Measurements from ENCODE around the gene ATP6V0E1. TPM values are rescaled to one million over a fixed set of nuclear protein-coding genes. Genes with fewer than 3 reads are reported as not detected.

ATP6V0E1 gene
- total RNA-seq, 2 experiments from 2014 or later: 122 to 129 TPM

- Mint-ChIP-seq H3K4me1 (ENCODE audit: low read depth) (peaks cover 27% of the 10 kb centered on the region), H3K36me3 (ENCODE audit: low read depth) (peaks cover 35% of the 10 kb centered on the region), H3K9me3 (ENCODE audit: insufficient read depth) (no peaks in the 10 kb centered on the region), H3K27ac (peak overlapping the region; percentile 99), H3K27me3 (ENCODE audit: low read depth) (no peaks in the 10 kb centered on the region), H3K4me3 (peak overlapping the region; percentile 99)
- POLR2A ChIA-PET: interaction anchor here (0.6 to 2.0 kb wide), 34 partner anchors 10 to 1881 kb away, joined by 3 to 36 read pairs (median 4); partner anchors contain the start of genes BNIP1, RPL26L1 and STC2
- DNase-seq: peak; percentile 84
- ATAC-seq: peak; percentile 80
- CTCF ChIA-PET: interaction anchor here (0.6 to 3.1 kb wide), 29 partner anchors 11 to 347 kb away, joined by 3 to 25 read pairs (median 4); partner anchors contain the start of genes BNIP1 and RPL26L1
These were observed 828 bp downstream of the ATP6V0E1 start for GRCh38 chr5:172984244-172984953.

DNA sequence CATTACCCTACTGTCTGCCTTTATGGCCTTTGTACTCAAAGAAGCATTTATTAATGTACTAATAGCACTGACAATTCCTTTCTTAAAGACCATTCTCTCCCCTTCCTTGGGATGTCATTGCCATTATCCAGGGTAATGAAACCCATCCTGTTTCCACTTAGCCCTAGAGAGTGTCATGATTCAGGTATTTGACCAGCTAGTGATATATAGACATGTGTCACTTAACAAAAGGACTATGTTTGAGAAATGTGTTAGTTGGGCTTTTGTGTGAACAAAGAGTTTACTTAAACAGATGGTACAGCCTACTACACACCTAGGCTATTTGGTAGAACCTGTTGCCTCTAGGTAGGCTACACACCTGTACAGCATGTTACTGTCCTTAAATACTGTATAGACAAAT is 2.0 kb downstream of the ATP6V0E1 start:
- peaks cover 27% of the 10 kb centered on the region for H3K4me1 Mint-ChIP-seq (ENCODE audit: low read depth)
- H3K27me3 Mint-ChIP-seq (ENCODE audit: low read depth): no peaks in the 10 kb centered on the region
- ChIA-PET CTCF (interaction anchor here (1.0 to 1.2 kb wide), 2 partner anchors 26 to 308 kb away, joined by 3 read pairs; partner anchors contain the start of gene RPL26L1), POLR2A (no interaction called here)
- H3K9me3 Mint-ChIP-seq (ENCODE audit: insufficient read depth): no peaks in the 10 kb centered on the region
- DNase-seq: no peak
- peaks cover 35% of the 10 kb centered on the region for H3K36me3 Mint-ChIP-seq (ENCODE audit: low read depth)
- H3K27ac Mint-ChIP-seq: peak overlapping the region; percentile 6
- ATAC-seq: no peak
- peak overlapping the region; percentile 69 for H3K4me3 Mint-ChIP-seq

GRCh38 chr5:172988276-172988675 is 4.7 kb downstream of the ATP6V0E1 start:
- CTCF ChIA-PET: interaction anchor here (0.7 kb wide), 1 partner anchor 123 kb away, joined by 3 read pairs; no protein-coding TSS in a partner anchor
- Mint-ChIP-seq H3K4me1 (ENCODE audit: low read depth) (peaks cover 37% of the 10 kb centered on the region), H3K4me3 (no peak overlapping the region), H3K27ac (no peak overlapping the region), H3K27me3 (ENCODE audit: low read depth) (no peaks in the 10 kb centered on the region), H3K36me3 (ENCODE audit: low read depth) (peaks cover 51% of the 10 kb centered on the region), H3K9me3 (ENCODE audit: insufficient read depth) (no peaks in the 10 kb centered on the region)
- DNase-seq: no peak
- ATAC-seq: no peak
- POLR2A ChIA-PET: no interaction called here

GRCh38 chr5:172990776-172991175 is 7.2 kb downstream of the ATP6V0E1 start:
- CTCF ChIA-PET: no interaction called here
- POLR2A ChIA-PET: no interaction called here
- no peak overlapping the region for H3K27ac Mint-ChIP-seq
- no peaks in the 10 kb centered on the region for H3K27me3 Mint-ChIP-seq (ENCODE audit: low read depth)
- no peaks in the 10 kb centered on the region for H3K9me3 Mint-ChIP-seq (ENCODE audit: insufficient read depth)
- H3K36me3 Mint-ChIP-seq (ENCODE audit: low read depth): peaks cover 53% of the 10 kb centered on the region
- ATAC-seq (no peak), DNase-seq (no peak)
- peaks cover 30% of the 10 kb centered on the region for H3K4me1 Mint-ChIP-seq (ENCODE audit: low read depth)
- H3K4me3 Mint-ChIP-seq: no peak overlapping the region

GRCh38 chr5:172994405-172994804 is 10.8 kb downstream of the ATP6V0E1 start:
- ChIA-PET POLR2A (interaction anchor here (2.4 kb wide), 1 partner anchor 10 kb away, joined by 17 read pairs; the partner anchor contains the start of gene ATP6V0E1), CTCF (interaction anchor here (1.1 to 1.4 kb wide), 2 partner anchors 21 to 41 kb away, joined by 3 read pairs; no protein-coding TSS in a partner anchor)
- ATAC-seq (no peak), DNase-seq (no peak)
- Mint-ChIP-seq H3K9me3 (ENCODE audit: insufficient read depth) (no peaks in the 10 kb centered on the region), H3K36me3 (ENCODE audit: low read depth) (peaks cover 46% of the 10 kb centered on the region), H3K27me3 (ENCODE audit: low read depth) (no peaks in the 10 kb centered on the region), H3K4me3 (no peak overlapping the region), H3K4me1 (ENCODE audit: low read depth) (peaks cover 19% of the 10 kb centered on the region), H3K27ac (no peak overlapping the region)

DNA sequence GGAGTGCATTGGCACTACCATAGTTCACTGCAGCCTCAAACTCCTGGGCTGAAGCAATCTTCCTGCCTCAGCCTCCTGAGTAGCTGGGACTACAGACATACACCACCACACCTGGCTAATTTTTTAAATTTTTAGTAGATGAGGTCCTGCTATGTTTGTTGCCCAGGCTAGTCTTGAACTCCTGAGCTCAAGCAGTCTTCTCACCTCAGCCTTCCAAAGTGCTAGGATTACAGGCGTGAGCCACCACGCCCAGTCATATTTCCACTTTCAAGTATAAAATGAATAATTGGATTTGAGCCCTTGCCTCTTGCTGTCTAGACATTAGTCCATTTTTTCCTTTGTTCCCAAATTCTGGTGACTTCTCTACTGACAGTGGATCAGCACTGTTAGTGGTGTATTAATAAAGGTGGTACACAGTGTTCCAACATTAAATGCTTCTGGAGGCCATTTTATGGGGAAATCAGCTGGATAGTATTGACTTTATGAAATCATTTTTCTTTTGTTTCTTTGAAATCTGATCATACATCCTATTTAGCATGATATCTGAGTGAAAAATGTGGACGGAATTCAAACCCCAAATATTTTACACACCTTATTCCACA is 15.9 kb downstream of the ATP6V0E1 start:
- no peak for ATAC-seq
- ChIA-PET CTCF (interaction anchor here (1.2 to 1.3 kb wide), 3 partner anchors 15 to 332 kb away, joined by 3 read pairs; no protein-coding TSS in a partner anchor), POLR2A (interaction anchor here (0.8 kb wide), 1 partner anchor 15 kb away, joined by 3 read pairs; no protein-coding TSS in a partner anchor)

DNA sequence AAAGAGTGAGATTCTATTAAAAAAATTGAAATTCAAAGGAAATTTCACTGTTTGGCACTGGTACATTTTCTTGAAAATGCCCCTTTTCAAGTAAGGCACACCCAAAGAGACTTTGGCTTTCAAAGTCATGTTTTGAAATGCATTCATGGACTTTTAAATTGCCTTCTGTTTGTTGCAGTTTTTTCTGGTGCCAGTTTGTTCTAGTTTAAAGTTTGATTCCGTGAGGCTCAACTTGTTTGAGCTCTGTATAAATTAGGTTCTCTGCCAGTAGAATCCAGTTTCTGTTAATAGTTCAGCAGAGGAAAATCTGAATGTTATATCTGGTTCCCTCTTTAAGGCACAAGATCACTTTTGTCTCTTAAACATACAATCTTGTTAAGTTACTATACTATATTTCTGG is 16.4 kb downstream of the ATP6V0E1 start:
- CTCF ChIA-PET: interaction anchor here (1.2 to 1.3 kb wide), 3 partner anchors 15 to 332 kb away, joined by 3 read pairs; no protein-coding TSS in a partner anchor
- H3K27ac Mint-ChIP-seq: no peak overlapping the region
- H3K4me1 Mint-ChIP-seq (ENCODE audit: low read depth): peaks cover 39% of the 10 kb centered on the region

More for the DNA sequence above, 15.9 kb downstream of the ATP6V0E1 start:
- Mint-ChIP-seq H3K4me3 (no peak overlapping the region), H3K36me3 (ENCODE audit: low read depth) (peaks cover 32% of the 10 kb centered on the region), H3K27ac (no peak overlapping the region), H3K27me3 (ENCODE audit: low read depth) (no peaks in the 10 kb centered on the region), H3K9me3 (ENCODE audit: insufficient read depth) (no peaks in the 10 kb centered on the region), H3K4me1 (ENCODE audit: low read depth) (peaks cover 37% of the 10 kb centered on the region)
- no peak for DNase-seq

GRCh38 chr5:173001229-173001841 is 17.8 kb downstream of the ATP6V0E1 start:
- CTCF ChIA-PET: interaction anchor here (1.0 kb wide), 1 partner anchor 17 kb away, joined by 4 read pairs; the partner anchor contains the start of gene ATP6V0E1
- POLR2A ChIA-PET: no interaction called here
- no peaks in the 10 kb centered on the region for H3K27me3 Mint-ChIP-seq (ENCODE audit: low read depth)
- H3K4me3 Mint-ChIP-seq: peak overlapping the region; percentile 27
- H3K9me3 Mint-ChIP-seq (ENCODE audit: insufficient read depth): no peaks in the 10 kb centered on the region
- peak; percentile 46 for DNase-seq
- H3K36me3 Mint-ChIP-seq (ENCODE audit: low read depth): peaks cover 22% of the 10 kb centered on the region
- H3K27ac Mint-ChIP-seq: peak overlapping the region; percentile 37
- peak; percentile 74 for ATAC-seq
- peaks cover 39% of the 10 kb centered on the region for H3K4me1 Mint-ChIP-seq (ENCODE audit: low read depth)

More for the DNA sequence above, 16.4 kb downstream of the ATP6V0E1 start:
- Mint-ChIP-seq H3K27me3 (ENCODE audit: low read depth) (no peaks in the 10 kb centered on the region), H3K9me3 (ENCODE audit: insufficient read depth) (no peaks in the 10 kb centered on the region), H3K4me3 (no peak overlapping the region), H3K36me3 (ENCODE audit: low read depth) (peaks cover 32% of the 10 kb centered on the region)
- ATAC-seq: no peak
- POLR2A ChIA-PET: interaction anchor here (0.8 kb wide), 1 partner anchor 16 kb away, joined by 3 read pairs; no protein-coding TSS in a partner anchor
- DNase-seq: no peak

DNA sequence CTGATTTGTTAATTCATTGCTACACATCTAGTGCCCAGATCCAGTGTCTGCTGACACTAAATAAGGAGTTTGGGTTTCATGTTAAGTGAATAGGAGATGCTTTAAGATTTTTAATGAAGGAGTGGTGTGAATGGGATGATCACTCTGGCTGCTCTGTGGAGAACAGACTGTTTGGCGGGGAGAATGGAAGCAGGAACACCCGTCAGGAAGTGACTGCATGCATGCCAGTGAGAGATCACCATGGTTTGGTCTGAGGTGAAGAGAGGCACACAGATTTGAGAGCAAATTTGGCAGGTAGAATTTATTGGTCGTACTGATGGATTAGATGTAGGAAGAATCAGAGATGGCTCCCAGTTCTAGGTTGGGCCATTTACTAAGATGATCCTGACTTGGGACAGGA is 19.8 kb downstream of the ATP6V0E1 start:
- H3K4me3 Mint-ChIP-seq: no peak overlapping the region
- H3K36me3 Mint-ChIP-seq (ENCODE audit: low read depth): peaks cover 16% of the 10 kb centered on the region
- CTCF ChIA-PET: no interaction called here
- no peaks in the 10 kb centered on the region for H3K27me3 Mint-ChIP-seq (ENCODE audit: low read depth)
- POLR2A ChIA-PET: interaction anchor here (1.5 kb wide), 1 partner anchor 20 kb away, joined by 4 read pairs; the partner anchor contains the start of gene ATP6V0E1
- H3K4me1 Mint-ChIP-seq (ENCODE audit: low read depth): peaks cover 42% of the 10 kb centered on the region
- no peak overlapping the region for H3K27ac Mint-ChIP-seq
- H3K9me3 Mint-ChIP-seq (ENCODE audit: insufficient read depth): no peaks in the 10 kb centered on the region
- DNase-seq: no peak
- no peak for ATAC-seq

- no peaks in the 10 kb centered on the region for H3K27me3 Mint-ChIP-seq (ENCODE audit: low read depth)
These were observed 20.4 kb downstream of the ATP6V0E1 start for GRCh38 chr5:173004013-173004412.

GRCh38 chr5:173004447-173004846 is 20.9 kb downstream of the ATP6V0E1 start:
- H3K27me3 Mint-ChIP-seq (ENCODE audit: low read depth): no peaks in the 10 kb centered on the region
- peak overlapping the region; percentile 27 for H3K27ac Mint-ChIP-seq
- H3K4me1 Mint-ChIP-seq (ENCODE audit: low read depth): peaks cover 42% of the 10 kb centered on the region
- H3K36me3 Mint-ChIP-seq (ENCODE audit: low read depth): peaks cover 12% of the 10 kb centered on the region
- no peak overlapping the region for H3K4me3 Mint-ChIP-seq
- DNase-seq: no peak
- CTCF ChIA-PET: no interaction called here
- ATAC-seq: no peak
- no peaks in the 10 kb centered on the region for H3K9me3 Mint-ChIP-seq (ENCODE audit: insufficient read depth)
- POLR2A ChIA-PET: interaction anchor here (1.5 kb wide), 1 partner anchor 21 kb away, joined by 4 read pairs; the partner anchor contains the start of gene ATP6V0E1

More at GRCh38 chr5:173004013-173004412, 20.4 kb downstream of the ATP6V0E1 start:
- ATAC-seq: no peak
- Mint-ChIP-seq H3K9me3 (ENCODE audit: insufficient read depth) (no peaks in the 10 kb centered on the region), H3K4me3 (no peak overlapping the region), H3K4me1 (ENCODE audit: low read depth) (peaks cover 42% of the 10 kb centered on the region), H3K27ac (peak overlapping the region; percentile 27), H3K36me3 (ENCODE audit: low read depth) (peaks cover 14% of the 10 kb centered on the region)
- ChIA-PET POLR2A (interaction anchor here (1.5 kb wide), 1 partner anchor 20 kb away, joined by 4 read pairs; the partner anchor contains the start of gene ATP6V0E1), CTCF (no interaction called here)
- DNase-seq: no peak

All from activated CD8-positive, alpha-beta T cell treated with anti-CD3 and anti-CD28 coated beads, Interleukin-2, amount 10 ng/mL, durations not matched to agents 7 days and 5 days (primary cell).